ENCODE data around the gene KRTAP2-1.

DNA sequence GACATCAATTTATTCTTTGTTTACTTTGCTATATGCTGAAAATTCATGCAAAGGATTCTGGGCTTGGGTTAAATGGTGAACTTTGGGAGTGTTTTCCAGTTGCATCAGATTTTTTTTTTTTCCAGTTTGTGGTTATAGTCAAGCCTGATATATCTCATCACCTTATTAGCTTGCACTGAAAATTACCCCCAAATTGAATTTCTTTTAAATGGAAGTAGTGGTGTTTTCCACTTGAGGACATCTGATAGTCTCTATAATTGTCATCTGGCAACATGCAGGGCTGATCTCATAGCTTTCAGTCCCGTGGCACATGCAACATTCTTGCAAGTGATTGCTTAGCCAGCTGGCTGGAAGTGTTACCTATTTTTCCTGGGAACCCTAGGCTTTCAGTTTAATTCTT lies 33.5 kb downstream of the KRTAP2-1 start:
- TF ChIP-seq ZNF384 (IDR thresholded peaks at IDR 0.05) (no peak), ELF4 (IDR thresholded peaks at IDR 0.05) (no peak), ARNT (IDR thresholded peaks at IDR 0.05) (no peak), HDGF (IDR thresholded peaks at IDR 0.05; ENCODE audit: borderline replicate concordance) (no peak), SP1 (IDR thresholded peaks at IDR 0.05) (no peak), FOXM1 (IDR thresholded peaks at IDR 0.05; ENCODE audit: borderline replicate concordance) (no peak), BHLHE40 (IDR thresholded peaks at IDR 0.05; ENCODE audit: borderline replicate concordance) (no peak), L3MBTL2 (conservative IDR thresholded peaks at IDR 0.05) (no peak), TARDBP (IDR thresholded peaks at IDR 0.05) (no peak), FOXA1 (IDR thresholded peaks at IDR 0.05) (no peak), FOXK2 (IDR thresholded peaks at IDR 0.05) (no peak), LEF1 (IDR thresholded peaks at IDR 0.05; ENCODE audit: borderline replicate concordance) (no peak)
- TF ChIP-seq, protein P1, sequence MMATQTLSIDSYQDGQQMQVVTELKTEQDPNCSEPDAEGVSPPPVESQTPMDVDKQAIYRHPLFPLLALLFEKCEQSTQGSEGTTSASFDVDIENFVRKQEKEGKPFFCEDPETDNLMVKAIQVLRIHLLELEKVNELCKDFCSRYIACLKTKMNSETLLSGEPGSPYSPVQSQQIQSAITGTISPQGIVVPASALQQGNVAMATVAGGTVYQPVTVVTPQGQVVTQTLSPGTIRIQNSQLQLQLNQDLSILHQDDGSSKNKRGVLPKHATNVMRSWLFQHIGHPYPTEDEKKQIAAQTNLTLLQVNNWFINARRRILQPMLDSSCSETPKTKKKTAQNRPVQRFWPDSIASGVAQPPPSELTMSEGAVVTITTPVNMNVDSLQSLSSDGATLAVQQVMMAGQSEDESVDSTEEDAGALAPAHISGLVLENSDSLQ (IDR thresholded peaks at IDR 0.05): no peak

Data from HEK293T (cell line).